Measurements from ENCODE around the gene SUCLA2. TPM values are rescaled to one million over a fixed set of nuclear protein-coding genes. Genes with fewer than 3 reads are reported as not detected.
A peak's percentile ranks its signal among the peaks of the same experiment; 100 is the strongest.
"Not testable (repeated sequence)": the region's sequence is repeated elsewhere in the genome, so short reads cannot be mapped to it uniquely, and the experiment has no call there.

The SUCLA2 gene
- total RNA-seq, 4 donors from 2014 or later = 45.4 to 68.5 (median 57.2) TPM

GRCh38 chr13:47949799-47950198 lies 51.3 kb downstream of the SUCLA2 start:
- TF ChIP-seq CTCF (IDR thresholded peaks at IDR 0.05) (no peak), POLR2A (IDR thresholded peaks at IDR 0.05) (no peak)
- Histone ChIP-seq H3K4me1 (no peaks in the 10 kb centered on the region), H3K36me3 (peaks cover 0 to 51% (median 0%) of the 10 kb centered on the region in 3 donors)

GRCh38 chr13:47945738-47946137 lies 55.3 kb downstream of the SUCLA2 start:
- no peaks in the 10 kb centered on the region for H3K27me3 ChIP-seq
- H3K4me3 ChIP-seq = no peak overlapping the region
- peaks cover 0 to 58% (median 0%) of the 10 kb centered on the region in 3 donors for H3K36me3 ChIP-seq
- peak in 1 of 3 donors; percentile 51 for DNase-seq
- TF ChIP-seq POLR2A (IDR thresholded peaks at IDR 0.05) (no peak), CTCF (IDR thresholded peaks at IDR 0.05) (no peak)
- H3K27ac ChIP-seq = peak overlapping the region in 1 of 4 donors; percentile 48
- H3K4me1 ChIP-seq = no peaks in the 10 kb centered on the region
- no peaks in the 10 kb centered on the region for H3K9me3 ChIP-seq

More at GRCh38 chr13:47949799-47950198, 51.3 kb downstream of the SUCLA2 start:
- no peak for DNase-seq
- H3K27me3 ChIP-seq = no peaks in the 10 kb centered on the region
- H3K27ac ChIP-seq = no peak overlapping the region
- no peaks in the 10 kb centered on the region for H3K9me3 ChIP-seq
- no peak overlapping the region for H3K4me3 ChIP-seq

GRCh38 chr13:47945146-47945545 lies 55.9 kb downstream of the SUCLA2 start:
- H3K27me3 ChIP-seq, H3K9me3 ChIP-seq, H3K4me3 ChIP-seq, H3K4me1 ChIP-seq: not testable (repeated sequence)
- Histone ChIP-seq H3K36me3 (peaks cover 0 to 58% (median 0%) of the 10 kb centered on the region in 3 donors), H3K27ac (peak overlapping the region in 1 of 4 donors; percentile 59)
- DNase-seq = peak in 1 of 3 donors; percentile 59

GRCh38 chr13:47934371-47934770 lies 66.7 kb downstream of the SUCLA2 start:
- H3K27me3 ChIP-seq = no peaks in the 10 kb centered on the region
- H3K4me1 ChIP-seq = no peaks in the 10 kb centered on the region
- TF ChIP-seq CTCF (IDR thresholded peaks at IDR 0.05) (no peak), POLR2A (IDR thresholded peaks at IDR 0.05) (no peak)
- H3K27ac ChIP-seq = no peak overlapping the region
- no peak for DNase-seq
- no peaks in the 10 kb centered on the region for H3K9me3 ChIP-seq
- H3K36me3 ChIP-seq = peaks cover 0 to 5% (median 0%) of the 10 kb centered on the region in 3 donors
- H3K4me3 ChIP-seq = no peak overlapping the region

GRCh38 chr13:47932950-47933923 lies 67.8 kb downstream of the SUCLA2 start:
- Histone ChIP-seq H3K27ac (no peak overlapping the region), H3K27me3 (no peaks in the 10 kb centered on the region), H3K4me3 (no peak overlapping the region), H3K36me3 (no peaks in the 10 kb centered on the region), H3K9me3 (no peaks in the 10 kb centered on the region), H3K4me1 (no peaks in the 10 kb centered on the region)
- no peak for DNase-seq
- TF ChIP-seq CTCF (IDR thresholded peaks at IDR 0.05) = no peak
- no peak for TF ChIP-seq POLR2A (IDR thresholded peaks at IDR 0.05)

- no peak for DNase-seq
- Histone ChIP-seq H3K27me3 (no peaks in the 10 kb centered on the region), H3K36me3 (no peaks in the 10 kb centered on the region), H3K4me3 (no peak overlapping the region), H3K9me3 (no peaks in the 10 kb centered on the region), H3K27ac (no peak overlapping the region), H3K4me1 (no peaks in the 10 kb centered on the region)
- no peak for TF ChIP-seq POLR2A (IDR thresholded peaks at IDR 0.05)
- TF ChIP-seq CTCF (IDR thresholded peaks at IDR 0.05) = no peak
Observed at GRCh38 chr13:47930649-47931165, 70.4 kb downstream of the SUCLA2 start.

Measured in Peyer's patch (tissue), 4 donors.